ENCODE measurements around the gene IPO7. TPM values are rescaled to one million over a fixed set of nuclear protein-coding genes. Genes with fewer than 3 reads are reported as not detected.

Gene IPO7
- total and polyA plus RNA-seq, 2 of the 13 experiments (the other 11 are each of a cell fraction or from before 2014, with no cell fraction given) = 59.4 to 98.4 TPM

GRCh38 chr11:9384535-9385326 is at the start of gene IPO7 (continued):
- peak; percentile 88; the same call in 1 of the 2 replicates for TF ChIP-seq ZNF34 (CRISPR knock-in tag; IDR thresholded peaks at IDR 0.05; ENCODE audit: borderline replicate concordance)
- TF ChIP-seq ZNF781 (CRISPR knock-in tag; IDR thresholded peaks at IDR 0.05; ENCODE audit: borderline replicate concordance, not compliant biosample characterization) = peak; percentile 85
- TF ChIP-seq ZNF234 (CRISPR knock-in tag; conservative IDR thresholded peaks at IDR 0.05) = peak; percentile 69; the same call in 1 of the 2 replicates
- no peak for TF ChIP-seq CBX2 (IDR thresholded peaks at IDR 0.05; ENCODE audit: low read depth, low read length)
- TF ChIP-seq CBX2 (CRISPR knock-in tag; IDR thresholded peaks at IDR 0.05; ENCODE audit: low read depth) = no peak
- TF ChIP-seq CBX5 (CRISPR knock-in tag; IDR thresholded peaks at IDR 0.05; ENCODE audit: borderline replicate concordance) = peak; percentile 20; the same call in 1 of the 2 replicates
- TF ChIP-seq ZNF598 (CRISPR knock-in tag; IDR thresholded peaks at IDR 0.05; ENCODE audit: borderline replicate concordance) = peak; percentile 23; the same call in 1 of the 2 replicates
- TF ChIP-seq ARNT (IDR thresholded peaks at IDR 0.05) = no peak
- TF ChIP-seq RFXAP (CRISPR knock-in tag; IDR thresholded peaks at IDR 0.05; ENCODE audit: borderline replicate concordance) = peak; percentile 47; the same call in 1 of the 2 replicates
- TF ChIP-seq STAT6 (CRISPR knock-in tag; IDR thresholded peaks at IDR 0.05; ENCODE audit: borderline replicate concordance) = peak; percentile 60; the same call in 1 of the 2 replicates
- TF ChIP-seq ZNF629 (CRISPR knock-in tag; conservative IDR thresholded peaks at IDR 0.05) = no peak
- peak; percentile 80; the same call in 1 of the 2 replicates for TF ChIP-seq KDM3A (CRISPR knock-in tag; IDR thresholded peaks at IDR 0.05; ENCODE audit: low read depth)
- TF ChIP-seq ZFP36 (IDR thresholded peaks at IDR 0.05; ENCODE audit: borderline replicate concordance, low read depth, low read length, partially characterized antibody) = no peak
- peak; percentile 81; the same call in 1 of the 2 replicates for TF ChIP-seq ZZZ3 (CRISPR knock-in tag; IDR thresholded peaks at IDR 0.05; ENCODE audit: borderline replicate concordance)
- no peak for TF ChIP-seq NFIC (IDR thresholded peaks at IDR 0.05; ENCODE audit: low read length)
- TF ChIP-seq CERS6 (CRISPR knock-in tag; IDR thresholded peaks at IDR 0.05) = no peak; the same call in 1 of the 2 replicates
- TF ChIP-seq ARID3A (IDR thresholded peaks at IDR 0.05; ENCODE audit: low read depth, low read length) = no peak
- no peak for TF ChIP-seq MIER2 (CRISPR knock-in tag; IDR thresholded peaks at IDR 0.05)
- 0 out of 2 replicates have a peak, but pooled peaks have one; percentile 22 for TF ChIP-seq ZNF12 (CRISPR knock-in tag; IDR thresholded peaks at IDR 0.05)
- 0 out of 2 replicates have a peak, but pooled peaks have one; percentile 72 for TF ChIP-seq ZNF431 (CRISPR knock-in tag; IDR thresholded peaks at IDR 0.05; ENCODE audit: borderline replicate concordance, low read depth)
- TF ChIP-seq, protein P1, sequence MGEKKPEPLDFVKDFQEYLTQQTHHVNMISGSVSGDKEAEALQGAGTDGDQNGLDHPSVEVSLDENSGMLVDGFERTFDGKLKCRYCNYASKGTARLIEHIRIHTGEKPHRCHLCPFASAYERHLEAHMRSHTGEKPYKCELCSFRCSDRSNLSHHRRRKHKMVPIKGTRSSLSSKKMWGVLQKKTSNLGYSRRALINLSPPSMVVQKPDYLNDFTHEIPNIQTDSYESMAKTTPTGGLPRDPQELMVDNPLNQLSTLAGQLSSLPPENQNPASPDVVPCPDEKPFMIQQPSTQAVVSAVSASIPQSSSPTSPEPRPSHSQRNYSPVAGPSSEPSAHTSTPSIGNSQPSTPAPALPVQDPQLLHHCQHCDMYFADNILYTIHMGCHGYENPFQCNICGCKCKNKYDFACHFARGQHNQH (CRISPR knock-in tag; IDR thresholded peaks at IDR 0.05) = peak; percentile 78; the same call in 1 of the 2 replicates
- no peak for TF ChIP-seq NFKBIZ (CRISPR knock-in tag; IDR thresholded peaks at IDR 0.05)
- TF ChIP-seq NONO (IDR thresholded peaks at IDR 0.05) = no peak
- TF ChIP-seq NONO (CRISPR knock-in tag; conservative IDR thresholded peaks at IDR 0.05) = peak; percentile 78

Measured in HepG2 (cell line).